ELR (cell line): ENCODE data around the gene PARD3B.

Experiments used
- DNase-seq: peaks from one replicate; pipeline ENCODE4 v3.0.0-alpha.2; 2015; ENCODE audit warnings: low read depth

Gene PARD3B

DNA sequence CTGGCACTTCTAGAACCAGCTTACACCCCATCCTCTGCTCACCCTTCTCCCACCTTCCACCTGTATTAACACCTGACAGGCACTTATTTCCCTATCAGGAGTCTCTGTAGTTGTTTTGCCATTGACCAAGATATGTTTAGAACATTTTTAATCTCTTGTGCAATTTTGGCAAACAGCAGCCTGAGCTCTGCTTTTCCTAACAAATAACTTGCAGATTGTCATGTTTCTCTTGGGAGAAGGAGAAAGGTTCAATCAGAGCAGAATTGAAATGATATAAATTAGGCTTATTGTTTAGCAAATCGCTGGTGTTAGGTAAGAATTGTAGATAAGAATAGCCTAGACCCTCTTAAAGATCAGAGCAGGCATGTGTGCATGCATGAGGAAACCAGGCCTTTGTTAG lies 225.5 kb downstream of the PARD3B start:
- DNase-seq = no peak

DNA sequence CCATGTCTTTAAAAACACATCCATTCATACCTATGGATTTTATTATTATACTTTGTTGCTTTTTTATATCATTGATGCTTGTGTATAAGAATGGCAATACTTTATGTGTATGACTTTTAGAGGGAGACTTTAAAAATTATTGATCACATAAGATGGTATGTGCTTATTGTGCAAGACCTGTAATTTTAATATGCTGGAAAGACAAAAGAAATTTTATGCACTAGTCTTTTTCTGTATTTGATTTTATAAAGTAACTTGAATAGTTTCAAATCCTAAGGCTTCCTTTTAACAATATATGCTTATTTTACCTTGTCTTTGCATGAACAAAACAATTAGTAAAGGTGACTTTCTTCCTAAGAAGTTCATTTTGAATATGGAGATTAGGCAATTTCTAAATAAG lies 226.4 kb downstream of the PARD3B start:
- DNase-seq = no peak

- DNase-seq = no peak
These were observed 227.3 kb downstream of the PARD3B start for GRCh38 chr2:204772546-204772945.

DNA sequence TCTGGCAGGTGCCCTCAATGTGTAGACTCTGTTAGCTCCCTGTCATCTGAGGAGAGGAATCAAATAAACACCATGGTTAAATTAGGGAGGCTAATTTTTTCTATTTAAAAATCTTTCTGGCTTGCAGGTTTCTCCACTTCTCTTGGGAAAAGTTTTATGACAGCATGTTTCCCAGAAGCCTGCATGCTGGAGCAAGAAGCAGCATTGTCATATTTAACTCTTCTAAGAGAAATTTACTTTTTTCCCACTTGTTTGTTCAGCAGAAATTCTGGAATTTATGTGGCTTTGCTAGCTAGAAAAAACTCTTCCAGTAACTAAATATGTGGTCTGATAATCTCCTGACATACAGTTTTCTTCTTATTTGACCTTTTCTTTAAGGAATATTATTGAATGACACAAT lies 230.5 kb downstream of the PARD3B start:
- DNase-seq = no peak

GRCh38 chr2:204776781-204777559 lies 231.7 kb downstream of the PARD3B start:
- peak; percentile 1 for DNase-seq

DNA sequence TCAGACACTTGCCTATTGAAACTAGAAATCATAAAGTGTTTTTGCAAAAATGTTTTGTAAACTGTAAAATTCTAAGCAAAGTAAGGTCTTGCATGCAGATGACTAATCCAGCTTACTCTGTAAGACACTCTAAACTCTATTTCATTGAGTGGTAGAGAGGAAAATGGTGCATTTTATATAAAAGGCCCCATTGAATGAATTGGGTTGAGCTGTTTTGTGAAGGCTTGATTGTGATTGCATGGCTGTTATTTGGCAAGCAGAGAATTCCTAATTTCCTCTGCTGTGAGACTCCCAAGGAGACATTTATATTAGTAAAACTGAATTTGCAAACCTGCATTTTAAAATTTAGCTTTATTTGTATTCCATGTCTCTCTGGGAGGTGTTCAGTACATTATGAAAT lies 234.5 kb downstream of the PARD3B start:
- no peak for DNase-seq

DNA sequence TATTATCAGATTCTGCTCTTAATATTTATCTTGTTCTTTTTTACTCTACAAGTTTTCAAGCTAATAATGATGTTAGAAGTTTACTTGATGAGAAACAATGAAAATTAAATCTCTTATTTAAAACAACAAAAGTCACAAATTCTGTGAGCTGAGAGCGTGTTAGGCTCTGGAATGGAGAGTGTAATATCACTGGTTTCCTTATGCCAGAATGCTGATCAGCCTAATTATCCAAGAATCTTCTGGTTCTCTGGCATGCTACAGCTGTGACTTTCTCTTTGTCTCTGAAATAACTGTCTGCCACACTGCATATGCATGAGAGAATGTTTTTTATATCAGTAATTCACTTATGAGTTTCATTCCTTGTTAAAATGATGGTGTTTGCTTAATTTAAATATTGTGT lies 236.7 kb downstream of the PARD3B start:
- DNase-seq = no peak

DNA sequence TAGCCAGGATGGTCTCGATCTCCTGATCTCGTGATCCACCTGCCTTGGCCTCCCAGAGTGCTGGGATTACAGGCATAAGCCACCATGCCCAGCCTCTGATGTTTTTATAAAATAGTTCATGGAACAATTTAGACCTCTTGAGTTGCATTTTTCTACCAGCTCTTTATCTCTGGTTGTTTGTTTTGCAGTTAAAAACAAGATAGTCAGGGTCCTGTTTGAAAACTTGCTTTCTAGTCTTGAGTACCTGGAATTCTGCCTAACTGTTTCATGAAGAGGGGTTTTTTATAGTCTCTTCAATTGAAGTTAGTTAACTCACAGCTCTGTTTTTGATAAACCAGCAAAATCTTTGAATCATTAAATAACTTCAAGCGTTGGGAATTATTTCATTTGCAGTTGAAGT lies 244.8 kb downstream of the PARD3B start:
- no peak for DNase-seq

DNA sequence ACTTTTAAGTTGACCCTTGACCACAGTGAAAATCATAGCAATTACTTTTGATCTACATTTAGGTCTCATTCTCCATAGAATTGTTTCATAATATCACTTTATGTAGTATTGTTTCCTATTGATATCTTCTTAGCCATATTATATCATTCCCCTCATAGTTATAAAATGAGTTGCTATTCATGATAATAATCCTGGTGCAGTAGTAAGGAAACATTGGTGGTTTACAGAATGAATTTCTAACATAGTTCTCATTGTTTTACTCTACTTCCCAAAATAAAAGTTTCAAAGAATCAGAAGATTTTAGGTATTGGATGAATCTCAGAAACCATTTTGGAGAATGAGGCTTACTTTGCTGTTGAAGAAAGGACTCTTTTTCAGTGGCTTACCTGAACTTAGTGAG lies 246.0 kb downstream of the PARD3B start:
- DNase-seq = no peak

GRCh38 chr2:204794624-204795023 lies 249.3 kb downstream of the PARD3B start:
- no peak for DNase-seq

DNA sequence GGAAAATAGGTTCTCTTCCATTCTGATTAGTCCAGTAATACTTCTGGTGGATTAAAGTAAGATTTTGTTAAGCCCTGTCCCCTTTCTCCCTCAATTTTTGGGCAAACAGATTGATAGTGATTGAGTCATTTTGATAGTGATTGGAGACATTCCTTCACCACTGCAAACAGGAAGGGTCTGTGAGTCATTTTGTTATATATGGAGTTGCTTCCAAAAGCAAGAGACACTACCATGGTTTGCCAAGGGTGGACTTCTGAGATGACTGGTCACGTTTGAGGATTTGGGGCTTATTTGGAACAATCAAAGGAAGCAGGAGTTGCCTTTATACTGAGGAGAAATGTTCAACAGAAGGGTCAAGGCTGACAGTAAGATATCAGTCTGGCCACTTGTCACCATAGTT lies 249.9 kb downstream of the PARD3B start:
- DNase-seq = peak; percentile 58

DNA sequence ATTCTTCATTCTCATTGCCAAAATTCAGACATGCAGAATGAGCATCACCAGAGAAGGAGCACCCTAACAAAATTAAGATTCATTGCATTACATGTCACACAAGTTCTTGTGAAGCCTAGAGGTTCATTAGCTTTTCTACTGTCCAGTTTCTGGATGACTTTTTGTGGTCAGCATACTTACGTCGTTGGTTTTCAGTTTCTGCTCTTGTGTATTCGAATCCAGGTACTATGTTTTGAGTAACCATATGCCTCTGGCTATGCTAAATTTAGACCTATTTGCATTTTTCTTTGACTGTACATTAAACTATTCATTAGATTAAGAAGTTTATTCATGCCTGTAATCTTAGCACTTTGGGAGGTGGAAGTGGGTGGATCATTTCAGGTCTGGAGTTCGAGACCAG lies 251.3 kb downstream of the PARD3B start:
- DNase-seq = no peak

GRCh38 chr2:204799791-204800190 lies 254.5 kb downstream of the PARD3B start:
- no peak for DNase-seq

- DNase-seq = no peak
These were observed 263.2 kb downstream of the PARD3B start for GRCh38 chr2:204808494-204808893.

- peak; percentile 30 for DNase-seq
These were observed 279.6 kb downstream of the PARD3B start for GRCh38 chr2:204824751-204825453.

DNA sequence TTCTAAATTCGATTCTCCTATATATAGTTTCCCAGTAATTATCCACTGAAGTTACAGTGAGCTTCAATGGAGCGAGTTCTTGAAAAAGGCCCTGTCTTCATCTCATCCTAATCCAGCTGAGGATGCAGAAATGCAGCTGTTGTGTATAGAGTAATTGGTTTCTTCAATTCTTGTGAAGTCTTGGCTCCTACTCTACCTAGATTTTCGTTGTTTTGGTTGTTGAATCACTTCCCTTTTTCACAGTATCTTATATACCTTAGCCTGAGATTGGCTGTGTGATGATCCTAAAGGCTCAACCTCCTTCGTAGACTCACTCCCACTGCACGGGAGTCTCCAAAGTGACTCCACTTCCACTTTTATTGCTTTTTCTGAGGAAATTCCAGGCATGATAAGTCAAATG lies 280.4 kb downstream of the PARD3B start:
- no peak for DNase-seq

DNA sequence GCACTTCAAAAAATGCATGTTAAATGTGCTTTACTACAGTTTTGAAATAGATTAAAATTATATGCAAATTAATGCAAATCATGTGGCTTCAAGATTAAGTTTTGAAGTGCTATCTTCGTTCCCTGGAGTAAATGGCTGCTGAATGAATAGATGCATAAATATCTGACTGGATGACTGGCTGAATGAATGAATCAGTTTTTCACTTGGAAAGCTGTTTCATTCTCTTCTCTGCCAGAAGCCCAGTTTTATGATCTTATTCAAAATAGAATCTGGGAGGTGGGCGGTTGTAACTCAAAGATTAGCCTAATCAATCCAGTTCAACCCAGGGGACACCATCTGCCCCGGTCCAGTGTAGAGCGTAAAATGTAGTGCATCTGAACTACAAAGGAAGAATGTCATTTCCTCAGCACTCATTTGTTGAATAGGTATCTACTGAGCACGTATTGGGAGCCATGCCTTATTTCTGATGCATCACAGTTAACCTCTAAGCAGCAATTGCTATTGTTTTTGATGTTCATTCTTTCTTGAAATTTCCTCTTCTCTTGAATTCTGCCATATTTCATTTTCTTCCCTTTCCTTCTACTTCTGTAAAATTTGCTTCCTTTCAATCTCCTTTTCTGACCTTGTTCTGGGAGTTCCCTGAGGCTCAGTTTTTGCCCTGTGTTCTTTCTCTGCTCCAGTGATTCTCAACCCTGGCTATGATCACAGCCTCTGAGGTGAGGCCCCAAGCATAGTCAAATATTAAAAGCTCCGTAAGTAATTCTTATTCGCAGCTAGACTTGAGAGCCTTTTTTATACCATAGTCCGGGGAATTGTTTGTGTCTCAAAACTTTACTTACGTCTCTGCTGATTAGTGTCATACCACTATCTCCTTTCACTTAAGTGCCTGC lies 282.7 kb downstream of the PARD3B start:
- DNase-seq = no peak

GRCh38 chr2:204834716-204835384 lies 289.6 kb downstream of the PARD3B start:
- no peak for DNase-seq

- no peak for DNase-seq
These were observed 290.5 kb downstream of the PARD3B start for GRCh38 chr2:204835786-204836185.

- DNase-seq = no peak
These were observed 295.2 kb downstream of the PARD3B start for GRCh38 chr2:204840504-204840903.

GRCh38 chr2:204842068-204842467 lies 296.8 kb downstream of the PARD3B start:
- DNase-seq = no peak
